GM18909 (cell line): ENCODE data around the gene TMEM62.
"Not testable (repeated sequence)": the region's sequence is repeated elsewhere in the genome, so short reads cannot be mapped to it uniquely, and the experiment has no call there.

Source experiments
- ATAC-seq: cut with Tn5 transposase; IDR thresholded peaks from one replicate; pipeline ENCODE4 v1.9.1; 2021; ENCODE audit warnings: mild to moderate bottlenecking; ENCODE audit not compliant: unreplicated experiment, poor library complexity

Gene TMEM62

GRCh38 chr15:43118829-43119228, 14.6 kb upstream of the TMEM62 start:
- ATAC-seq = no peak

GRCh38 chr15:43121863-43122262, 11.5 kb upstream of the TMEM62 start:
- ATAC-seq = no peak

DNA sequence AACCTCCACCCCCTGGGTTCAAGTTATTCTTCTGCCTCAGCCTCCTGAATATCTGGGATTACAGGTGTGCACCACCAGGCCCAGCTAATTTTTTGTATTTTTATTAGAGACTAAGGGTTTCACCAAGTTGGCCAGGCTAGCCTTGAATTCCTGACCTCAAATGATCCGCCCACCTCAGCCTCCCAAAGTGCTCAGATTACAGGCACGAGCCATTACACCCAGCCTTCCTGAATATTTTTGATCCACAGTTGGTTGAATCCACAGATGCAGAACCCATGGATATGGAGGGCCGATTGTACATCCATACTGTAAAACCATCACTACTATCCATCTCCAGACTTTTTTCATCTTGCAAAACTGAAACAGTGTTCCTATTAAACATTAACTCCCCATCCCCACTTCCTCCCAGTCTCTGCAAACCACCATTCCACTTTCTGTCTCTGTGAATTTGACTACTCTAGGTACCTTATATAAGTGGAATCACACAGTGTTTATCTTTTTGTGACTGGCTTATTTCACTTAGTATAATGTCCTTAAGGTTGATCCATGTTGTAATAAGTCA, 8.2 kb upstream of the TMEM62 start:
- no peak for ATAC-seq

DNA sequence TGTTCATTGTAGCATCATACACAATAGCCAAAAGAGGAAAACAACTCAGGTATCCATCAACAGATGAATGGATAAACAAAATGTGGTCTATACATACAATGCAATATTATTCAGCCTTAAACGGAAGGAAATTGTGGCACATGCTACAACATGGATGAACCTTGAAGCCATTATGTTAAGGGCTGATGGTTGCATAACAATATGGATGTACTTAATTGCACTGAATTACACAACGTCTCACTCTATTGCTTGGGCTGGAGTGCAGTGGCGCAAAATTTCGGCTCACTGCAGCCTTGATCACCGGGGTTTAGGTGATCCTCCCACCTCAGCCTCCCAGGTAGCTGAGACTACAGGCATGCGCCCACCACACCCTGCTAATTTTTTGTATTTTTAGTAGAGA, 7.0 kb upstream of the TMEM62 start:
- no peak for ATAC-seq

- ATAC-seq = no peak
Observed at GRCh38 chr15:43127752-43128151, 5.6 kb upstream of the TMEM62 start.

DNA sequence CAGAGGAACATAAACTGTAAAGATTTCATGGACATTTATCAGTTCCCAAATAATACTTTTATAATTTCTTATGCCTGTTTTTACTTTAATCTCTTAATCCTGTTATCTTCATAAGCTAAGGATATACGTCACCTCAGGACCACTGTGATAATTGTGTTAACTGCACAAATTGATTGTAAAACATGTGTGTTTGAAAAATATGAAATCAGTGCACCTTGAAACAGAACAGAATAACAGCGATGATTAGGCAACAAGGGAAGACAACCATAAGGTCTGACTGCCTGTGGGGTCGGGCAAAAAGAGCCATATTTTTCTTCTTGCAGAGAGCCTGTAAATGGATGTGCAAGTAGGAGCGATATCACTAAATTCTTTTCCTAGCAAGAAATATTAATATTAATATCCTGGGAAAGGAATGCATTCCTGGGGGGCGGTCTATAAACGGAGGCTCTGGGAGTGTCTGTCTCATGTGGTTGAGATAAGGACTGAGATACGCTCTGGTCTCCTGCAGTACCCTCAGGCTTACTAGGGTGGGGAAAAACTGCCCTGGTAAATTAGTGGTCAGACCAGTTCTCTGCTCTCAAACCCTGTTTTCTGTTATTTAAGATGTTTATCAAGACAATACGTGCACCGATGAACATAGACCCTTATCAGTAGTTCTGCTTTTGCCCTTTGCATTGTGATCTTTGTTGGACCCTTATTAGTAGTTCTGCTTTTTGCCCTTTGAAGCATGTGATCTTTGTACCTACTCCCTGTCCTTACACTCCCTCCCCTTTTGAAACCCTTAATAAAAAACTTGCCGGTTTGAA, 5.0 kb upstream of the TMEM62 start:
- ATAC-seq = not testable (repeated sequence)

DNA sequence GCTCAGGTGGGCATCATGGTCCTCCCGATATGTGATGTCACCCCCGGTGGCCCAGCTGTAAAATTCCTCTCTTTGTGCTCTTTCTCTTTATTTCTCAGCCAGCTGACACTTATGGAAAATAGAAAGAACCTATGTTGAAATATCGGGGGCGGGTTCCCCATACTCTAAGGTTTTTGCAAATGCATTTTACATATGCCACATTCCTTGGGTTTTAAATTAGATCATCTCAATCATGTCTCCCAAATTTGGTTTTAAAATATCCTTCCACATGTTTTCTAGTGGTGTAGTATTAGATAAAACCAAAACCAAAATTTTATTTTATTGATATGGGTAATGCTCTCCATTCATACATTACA, 4.4 kb upstream of the TMEM62 start:
- ATAC-seq = no peak

DNA sequence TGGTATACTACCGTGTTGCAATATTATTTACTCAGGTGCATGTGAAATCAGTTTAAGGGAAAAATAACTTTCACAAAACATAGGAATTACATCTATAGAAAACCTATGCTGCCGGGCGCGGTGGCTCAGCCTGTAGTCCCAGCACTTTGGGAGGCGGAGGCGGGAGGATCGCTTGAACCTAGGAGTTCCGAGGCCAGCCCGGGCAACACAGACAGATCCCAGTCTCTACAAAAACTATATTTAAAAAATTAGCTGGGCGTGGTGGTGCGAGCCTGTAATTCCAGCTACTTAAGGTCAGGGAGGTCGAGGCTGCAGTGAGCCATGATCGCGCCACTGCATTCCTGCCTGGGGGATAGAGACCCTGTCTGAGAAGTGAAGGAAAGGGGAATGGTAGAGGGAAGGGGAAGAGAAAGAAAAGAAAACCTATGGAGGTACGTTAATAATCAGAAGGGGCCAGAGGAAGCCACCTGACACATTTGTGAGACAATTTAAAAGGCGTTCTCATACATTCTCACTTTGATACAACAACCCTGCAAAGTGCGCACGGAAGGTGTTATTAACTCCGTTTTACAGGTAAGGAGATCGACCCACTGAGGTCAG, 456 bp upstream of the TMEM62 start:
- no peak for ATAC-seq

DNA sequence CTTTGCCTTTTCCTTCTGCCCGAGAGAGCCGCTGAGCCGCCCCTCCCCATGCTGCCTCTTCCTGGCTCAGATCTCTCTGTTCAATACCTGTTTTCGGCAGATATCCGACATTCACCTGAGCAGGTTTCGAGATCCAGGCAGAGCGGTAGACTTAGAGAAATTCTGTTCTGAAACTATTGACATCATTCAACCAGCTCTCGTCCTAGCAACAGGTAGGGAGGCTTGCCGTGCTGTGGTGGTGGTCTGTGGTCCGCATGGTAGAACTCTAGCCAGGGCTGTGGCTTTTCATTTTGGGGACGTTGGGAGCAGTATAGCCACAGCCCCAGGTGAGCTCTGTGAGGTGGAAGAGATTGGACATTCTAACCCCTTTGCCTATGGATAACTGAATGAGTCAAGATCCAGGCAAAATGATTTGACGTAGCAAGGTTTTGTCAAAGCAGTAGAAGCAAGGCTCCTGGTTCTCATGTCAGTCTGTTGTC, 810 bp downstream of the TMEM62 start:
- peak; percentile 5 for ATAC-seq

GRCh38 chr15:43135351-43135750, 2.0 kb downstream of the TMEM62 start:
- no peak for ATAC-seq

DNA sequence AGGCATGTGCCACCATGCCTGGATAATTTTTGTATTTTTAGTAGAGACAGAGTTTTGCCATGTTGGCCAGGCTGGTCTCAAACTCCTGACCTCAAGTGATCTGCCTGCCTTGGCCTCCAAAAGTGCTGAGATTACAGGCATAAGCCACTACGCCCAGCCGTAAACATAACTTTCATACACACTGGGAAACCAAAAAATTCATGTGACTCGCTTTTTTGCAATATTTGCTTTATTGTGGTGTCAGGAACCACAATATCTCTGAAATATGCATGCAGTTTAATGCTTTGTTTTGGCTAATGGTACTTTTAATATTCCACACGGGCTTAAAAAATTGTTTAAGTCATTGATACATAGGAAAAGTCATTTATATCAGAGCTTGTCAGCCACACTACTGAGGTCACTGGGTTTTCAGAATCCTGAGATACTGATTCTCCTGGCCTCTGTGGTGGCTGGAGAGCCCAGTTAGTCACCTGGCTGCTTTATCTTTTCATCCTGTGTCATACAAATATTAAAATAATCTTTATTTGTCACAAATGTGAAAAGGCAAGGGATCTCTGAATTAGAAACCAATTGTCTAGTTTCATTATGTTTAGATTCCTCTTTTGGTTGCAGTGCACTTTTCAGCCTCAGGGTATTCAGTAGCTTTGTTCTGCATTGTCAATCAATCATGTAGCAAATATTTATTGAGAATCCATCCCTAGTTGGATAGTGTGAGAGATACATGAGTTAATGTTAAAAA, 10.0 kb downstream of the TMEM62 start:
- ATAC-seq = no peak

DNA sequence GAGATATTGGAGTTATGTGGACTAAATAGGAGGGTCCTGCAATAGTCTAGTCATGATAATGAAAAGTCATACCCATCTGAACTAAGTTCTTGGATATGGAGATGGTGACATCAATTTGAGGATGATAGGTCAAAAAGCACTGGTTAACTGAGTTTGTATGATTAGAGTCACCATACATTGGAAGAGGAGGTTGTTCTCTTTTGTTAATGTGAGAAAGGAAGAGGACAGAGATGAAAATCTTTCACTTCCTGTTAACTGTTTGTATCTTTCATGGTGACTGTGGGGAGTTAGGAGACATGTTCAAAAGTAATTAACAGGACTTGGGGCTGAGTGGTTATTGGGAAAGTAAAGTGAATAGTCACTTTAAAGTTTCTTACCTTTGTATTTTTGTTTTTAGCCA, 11.1 kb downstream of the TMEM62 start:
- no peak for ATAC-seq

DNA sequence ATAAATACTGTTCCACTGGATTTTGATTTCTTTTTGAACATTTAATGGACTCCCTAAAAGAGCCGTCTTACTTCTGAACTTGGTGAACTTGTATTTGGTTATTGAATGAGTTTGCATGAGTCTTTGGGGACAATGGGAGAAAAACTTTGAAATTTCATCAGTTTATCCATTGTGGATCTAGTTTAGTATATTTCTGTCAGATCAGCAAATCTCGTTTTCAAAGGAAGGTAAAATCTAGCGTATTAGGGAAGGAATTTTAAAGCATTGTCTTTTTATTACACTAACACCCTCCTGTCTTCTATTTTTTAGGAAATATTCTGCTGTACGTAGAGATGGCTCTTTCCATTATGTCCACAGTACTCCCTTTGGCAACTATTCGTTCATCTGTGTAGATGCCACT, 12.8 kb downstream of the TMEM62 start:
- no peak for ATAC-seq

- no peak for ATAC-seq
Observed at GRCh38 chr15:43150191-43150929, 17.0 kb downstream of the TMEM62 start.

- no peak for ATAC-seq
Observed at GRCh38 chr15:43151688-43152087, 18.3 kb downstream of the TMEM62 start.

DNA sequence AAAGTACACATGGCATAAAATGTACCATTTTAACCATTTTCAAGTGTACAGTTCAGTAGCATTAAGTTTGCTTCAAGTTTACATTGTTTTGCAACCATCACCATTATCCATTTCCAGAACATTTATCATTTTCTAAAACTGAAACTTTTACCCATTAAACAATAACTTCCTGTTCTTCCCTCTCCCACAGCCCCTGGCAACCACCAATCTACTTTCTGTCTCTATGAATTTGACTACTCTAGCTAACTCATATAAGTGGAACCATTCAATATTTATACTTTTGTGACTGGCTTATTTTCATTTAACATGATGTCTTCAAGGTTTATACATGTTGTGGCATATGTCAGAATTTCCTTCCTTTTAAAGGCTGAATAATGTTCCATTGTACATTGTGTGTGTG, 19.9 kb downstream of the TMEM62 start:
- no peak for ATAC-seq

DNA sequence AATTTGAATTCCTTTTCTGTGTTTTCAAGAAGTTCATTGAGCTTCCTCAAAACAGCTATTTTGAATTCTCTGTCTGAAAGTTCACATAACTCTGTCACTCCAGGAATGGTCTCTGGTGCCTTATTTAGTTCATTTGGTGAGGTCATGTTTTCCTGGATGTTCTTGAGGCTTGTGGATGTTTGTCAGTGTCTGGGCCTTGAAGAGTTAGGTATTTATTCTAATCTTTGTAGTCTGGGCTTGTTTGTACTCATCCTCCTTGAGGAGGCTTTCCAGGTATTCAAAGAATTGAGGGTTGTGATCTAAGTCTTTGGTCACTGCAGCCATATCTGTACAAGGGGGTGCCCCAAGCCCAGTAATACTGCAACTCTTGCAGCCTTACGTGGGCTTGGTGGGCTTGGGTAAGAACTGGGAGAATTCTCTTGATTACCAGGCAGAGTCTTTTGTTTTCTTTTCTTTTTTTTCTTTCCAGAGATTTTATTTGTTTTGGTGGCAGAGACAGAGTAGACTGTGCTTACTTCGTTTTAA, 32.5 kb downstream of the TMEM62 start:
- no peak for ATAC-seq

DNA sequence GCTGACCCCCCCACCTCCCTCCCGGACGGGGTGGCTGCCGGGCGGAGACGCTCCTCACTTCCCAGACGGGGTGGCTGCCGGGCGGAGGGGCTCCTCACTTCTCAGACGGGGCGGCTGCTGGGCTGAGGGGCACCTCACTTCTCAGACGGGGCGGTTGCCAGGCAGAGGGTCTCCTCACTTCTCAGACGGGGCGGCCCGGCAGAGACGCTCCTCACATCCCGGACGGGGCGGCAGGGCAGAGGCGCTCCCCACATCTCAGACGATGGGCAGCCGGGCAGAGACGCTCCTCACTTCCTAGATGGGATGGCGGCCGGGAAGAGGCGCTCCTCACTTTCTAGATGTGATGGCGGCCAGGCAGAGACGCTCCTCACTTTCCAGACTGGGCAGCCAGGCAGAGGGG, 33.9 kb downstream of the TMEM62 start:
- not testable (repeated sequence) for ATAC-seq

GRCh38 chr15:43168192-43169107, 35.1 kb downstream of the TMEM62 start:
- ATAC-seq = no peak
